Mesothelial cell of epicardium (in vitro differentiated cells): Measurements from ENCODE around the gene CUEDC2. TPM values are rescaled to one million over a fixed set of nuclear protein-coding genes. Genes with fewer than 3 reads are reported as not detected.
A peak's percentile ranks its signal among the peaks of the same experiment; 100 is the strongest.

ENCODE experiments used
- DNase-seq, 2 experiments: peaks; one replicate each; pipeline ENCODE4 v3.0.0; 2021; ENCODE audit warnings: low spot score in 2 of 2; ENCODE audit not compliant: unreplicated experiment in 2 of 2
- H3K27ac Mint-ChIP-seq: 2 replicates; pipeline ENCODE4 v1.8.0; 2021; ENCODE audit warnings: mixed read lengths
- H3K27me3 Mint-ChIP-seq: 2 replicates; pipeline ENCODE4 v1.8.0; 2021; ENCODE audit warnings: low read depth, mixed read lengths
- H3K36me3 Mint-ChIP-seq: 2 replicates; pipeline ENCODE4 v1.8.0; 2021; ENCODE audit warnings: mixed read lengths
- H3K4me1 Mint-ChIP-seq: 2 replicates; pipeline ENCODE4 v1.8.0; 2021; ENCODE audit warnings: mixed read lengths
- H3K4me3 Mint-ChIP-seq: 2 replicates; pipeline ENCODE4 v1.8.0; 2021; ENCODE audit warnings: mild to moderate bottlenecking, moderate library complexity, mixed read lengths
- H3K9me3 Mint-ChIP-seq: 2 replicates; pipeline ENCODE4 v1.8.0; 2021; ENCODE audit warnings: mixed read lengths
- CTCF ChIP-seq: fragments of 200-600 bp; sonication (generic); IDR thresholded peaks from one replicate; pipeline ENCODE4 v1.5.0; 2021; ENCODE audit warnings: antibody characterized with exemption; ENCODE audit not compliant: unreplicated experiment
- total RNA-seq: library from RNA; stranded (reverse); gene quantifications from 3 replicates; pipeline ENCODE4 v1.2.1, GENCODE V29; 2021

CUEDC2 gene
- total RNA-seq, 1 donor from 2014 or later = 75.6 TPM

- Mint-ChIP-seq H3K27me3 (peaks cover 19% of the 10 kb centered on the region), H3K4me3 (peak overlapping the region; percentile 93), H3K36me3 (no peaks in the 10 kb centered on the region), H3K27ac (peak overlapping the region; percentile 67), H3K4me1 (peaks cover 31% of the 10 kb centered on the region), H3K9me3 (no peaks in the 10 kb centered on the region)
- TF ChIP-seq CTCF = peak; percentile 62
- DNase-seq = peak in 1 of 2 experiments; percentile 74
Observed at GRCh38 chr10:102422545-102423129, 9.7 kb downstream of the CUEDC2 start.

GRCh38 chr10:102421757-102422512 lies 10.4 kb downstream of the CUEDC2 start:
- peak overlapping the region; percentile 98 for H3K27ac Mint-ChIP-seq
- TF ChIP-seq CTCF = no peak
- H3K4me3 Mint-ChIP-seq = peak overlapping the region; percentile 93
- no peaks in the 10 kb centered on the region for H3K9me3 Mint-ChIP-seq
- H3K27me3 Mint-ChIP-seq = peaks cover 26% of the 10 kb centered on the region
- peaks cover 31% of the 10 kb centered on the region for H3K4me1 Mint-ChIP-seq
- DNase-seq = peak in 1 of 2 experiments; percentile 64
- no peaks in the 10 kb centered on the region for H3K36me3 Mint-ChIP-seq

GRCh38 chr10:102421507-102421756 lies 10.9 kb downstream of the CUEDC2 start:
- peak overlapping the region; percentile 98 for H3K27ac Mint-ChIP-seq

DNA sequence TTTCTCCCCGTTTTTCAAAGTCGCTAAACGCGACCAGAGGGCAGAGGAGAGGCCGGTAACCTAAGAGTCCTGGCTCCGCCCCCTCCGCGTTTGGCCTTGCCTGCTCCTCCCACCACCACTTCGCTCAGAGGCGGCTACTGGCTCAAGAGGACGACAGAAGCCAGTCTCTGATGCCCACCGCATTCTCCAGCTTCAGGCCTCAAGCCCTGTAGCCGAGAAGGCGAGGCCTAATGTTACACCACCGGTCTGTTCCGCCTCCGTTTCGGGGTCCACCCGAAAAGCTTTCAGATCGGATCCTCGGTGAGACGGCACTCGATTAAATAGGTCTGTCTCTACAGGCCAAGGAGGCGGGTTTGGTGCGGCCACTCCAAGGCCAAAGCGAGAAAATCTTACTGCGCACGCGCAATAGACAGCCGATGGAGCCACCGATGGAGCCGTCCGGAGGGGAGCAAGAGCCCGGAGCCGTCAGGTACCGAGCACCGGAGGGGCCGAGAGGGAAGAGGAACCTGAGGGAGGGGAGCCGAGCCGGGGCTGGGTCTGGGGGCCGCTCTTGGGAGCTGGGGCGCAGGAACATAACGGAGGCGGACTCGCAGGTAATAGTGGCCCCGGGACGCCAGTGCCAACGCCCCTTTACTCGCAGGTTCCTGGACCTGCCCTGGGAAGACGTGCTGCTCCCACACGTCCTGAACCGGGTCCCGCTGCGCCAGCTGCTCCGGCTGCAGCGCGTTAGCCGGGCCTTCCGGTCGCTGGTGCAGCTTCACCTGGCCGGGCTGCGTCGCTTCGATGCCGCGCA lies 11.5 kb downstream of the CUEDC2 start, which contains the start of gene FBXL15:
Gene FBXL15 (plus strand): TSS at position 123 of the 793 bp plus-strand sequence. CDS start 294 bp downstream, at position 417.
- H3K4me1 Mint-ChIP-seq = peaks cover 31% of the 10 kb centered on the region
- no peaks in the 10 kb centered on the region for H3K36me3 Mint-ChIP-seq
- no peaks in the 10 kb centered on the region for H3K9me3 Mint-ChIP-seq
- peak; percentile 94 to 98 for DNase-seq
- no peak for TF ChIP-seq CTCF
- peaks cover 35% of the 10 kb centered on the region for H3K27me3 Mint-ChIP-seq
- peak within 1 kb of the TSS; percentile 98 for H3K27ac Mint-ChIP-seq
- peak within 1 kb of the TSS; percentile 93 for H3K4me3 Mint-ChIP-seq

More at GRCh38 chr10:102421507-102421756, 10.9 kb downstream of the CUEDC2 start:
- H3K36me3 Mint-ChIP-seq = no peaks in the 10 kb centered on the region
- no peaks in the 10 kb centered on the region for H3K9me3 Mint-ChIP-seq
- peaks cover 31% of the 10 kb centered on the region for H3K4me1 Mint-ChIP-seq
- DNase-seq = no peak
- TF ChIP-seq CTCF = no peak
- H3K4me3 Mint-ChIP-seq = peak overlapping the region; percentile 93
- peaks cover 30% of the 10 kb centered on the region for H3K27me3 Mint-ChIP-seq

GRCh38 chr10:102420181-102420713 lies 12.1 kb downstream of the CUEDC2 start:
- peak overlapping the region; percentile 98 for H3K27ac Mint-ChIP-seq
- no peaks in the 10 kb centered on the region for H3K9me3 Mint-ChIP-seq
- peaks cover 40% of the 10 kb centered on the region for H3K27me3 Mint-ChIP-seq
- no peaks in the 10 kb centered on the region for H3K36me3 Mint-ChIP-seq
- TF ChIP-seq CTCF = no peak
- H3K4me1 Mint-ChIP-seq = peaks cover 31% of the 10 kb centered on the region
- peak overlapping the region; percentile 93 for H3K4me3 Mint-ChIP-seq
- no peak for DNase-seq
